ENCODE measurements around the gene CDHR2.

The CDHR2 gene, protein sequence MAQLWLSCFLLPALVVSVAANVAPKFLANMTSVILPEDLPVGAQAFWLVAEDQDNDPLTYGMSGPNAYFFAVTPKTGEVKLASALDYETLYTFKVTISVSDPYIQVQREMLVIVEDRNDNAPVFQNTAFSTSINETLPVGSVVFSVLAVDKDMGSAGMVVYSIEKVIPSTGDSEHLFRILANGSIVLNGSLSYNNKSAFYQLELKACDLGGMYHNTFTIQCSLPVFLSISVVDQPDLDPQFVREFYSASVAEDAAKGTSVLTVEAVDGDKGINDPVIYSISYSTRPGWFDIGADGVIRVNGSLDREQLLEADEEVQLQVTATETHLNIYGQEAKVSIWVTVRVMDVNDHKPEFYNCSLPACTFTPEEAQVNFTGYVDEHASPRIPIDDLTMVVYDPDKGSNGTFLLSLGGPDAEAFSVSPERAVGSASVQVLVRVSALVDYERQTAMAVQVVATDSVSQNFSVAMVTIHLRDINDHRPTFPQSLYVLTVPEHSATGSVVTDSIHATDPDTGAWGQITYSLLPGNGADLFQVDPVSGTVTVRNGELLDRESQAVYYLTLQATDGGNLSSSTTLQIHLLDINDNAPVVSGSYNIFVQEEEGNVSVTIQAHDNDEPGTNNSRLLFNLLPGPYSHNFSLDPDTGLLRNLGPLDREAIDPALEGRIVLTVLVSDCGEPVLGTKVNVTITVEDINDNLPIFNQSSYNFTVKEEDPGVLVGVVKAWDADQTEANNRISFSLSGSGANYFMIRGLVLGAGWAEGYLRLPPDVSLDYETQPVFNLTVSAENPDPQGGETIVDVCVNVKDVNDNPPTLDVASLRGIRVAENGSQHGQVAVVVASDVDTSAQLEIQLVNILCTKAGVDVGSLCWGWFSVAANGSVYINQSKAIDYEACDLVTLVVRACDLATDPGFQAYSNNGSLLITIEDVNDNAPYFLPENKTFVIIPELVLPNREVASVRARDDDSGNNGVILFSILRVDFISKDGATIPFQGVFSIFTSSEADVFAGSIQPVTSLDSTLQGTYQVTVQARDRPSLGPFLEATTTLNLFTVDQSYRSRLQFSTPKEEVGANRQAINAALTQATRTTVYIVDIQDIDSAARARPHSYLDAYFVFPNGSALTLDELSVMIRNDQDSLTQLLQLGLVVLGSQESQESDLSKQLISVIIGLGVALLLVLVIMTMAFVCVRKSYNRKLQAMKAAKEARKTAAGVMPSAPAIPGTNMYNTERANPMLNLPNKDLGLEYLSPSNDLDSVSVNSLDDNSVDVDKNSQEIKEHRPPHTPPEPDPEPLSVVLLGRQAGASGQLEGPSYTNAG (N-terminal part only)

DNA sequence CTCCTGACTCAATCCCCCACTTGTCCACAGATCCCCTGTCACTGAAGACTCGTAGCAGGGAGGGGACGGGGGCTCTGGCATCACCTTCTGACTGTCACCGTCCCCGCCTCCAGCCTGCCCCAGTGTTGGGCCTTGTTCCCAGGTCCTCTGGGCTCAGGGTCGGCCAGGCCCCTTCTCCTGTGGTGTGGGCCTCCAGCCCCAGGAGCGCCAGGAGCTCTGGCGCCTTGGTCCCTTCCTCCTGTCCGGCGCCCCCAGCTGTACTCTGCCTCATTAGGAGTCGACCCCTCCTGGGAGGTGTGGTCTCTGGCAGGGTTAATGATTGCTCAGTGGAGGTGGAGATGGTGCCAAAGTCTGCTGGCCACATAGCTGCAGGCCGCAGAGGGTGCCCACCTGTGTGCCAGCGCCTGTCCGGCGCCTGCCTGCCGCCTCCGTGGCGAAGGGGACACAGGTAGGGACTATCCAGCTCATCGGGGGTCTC is at the start of gene CDHR2:
TSS of gene CDHR2 (plus strand) at position 376 of the 478 bp plus-strand sequence. CDS start 16,011 bp downstream, outside the sequence.
- TF ChIP-seq, protein P1, sequence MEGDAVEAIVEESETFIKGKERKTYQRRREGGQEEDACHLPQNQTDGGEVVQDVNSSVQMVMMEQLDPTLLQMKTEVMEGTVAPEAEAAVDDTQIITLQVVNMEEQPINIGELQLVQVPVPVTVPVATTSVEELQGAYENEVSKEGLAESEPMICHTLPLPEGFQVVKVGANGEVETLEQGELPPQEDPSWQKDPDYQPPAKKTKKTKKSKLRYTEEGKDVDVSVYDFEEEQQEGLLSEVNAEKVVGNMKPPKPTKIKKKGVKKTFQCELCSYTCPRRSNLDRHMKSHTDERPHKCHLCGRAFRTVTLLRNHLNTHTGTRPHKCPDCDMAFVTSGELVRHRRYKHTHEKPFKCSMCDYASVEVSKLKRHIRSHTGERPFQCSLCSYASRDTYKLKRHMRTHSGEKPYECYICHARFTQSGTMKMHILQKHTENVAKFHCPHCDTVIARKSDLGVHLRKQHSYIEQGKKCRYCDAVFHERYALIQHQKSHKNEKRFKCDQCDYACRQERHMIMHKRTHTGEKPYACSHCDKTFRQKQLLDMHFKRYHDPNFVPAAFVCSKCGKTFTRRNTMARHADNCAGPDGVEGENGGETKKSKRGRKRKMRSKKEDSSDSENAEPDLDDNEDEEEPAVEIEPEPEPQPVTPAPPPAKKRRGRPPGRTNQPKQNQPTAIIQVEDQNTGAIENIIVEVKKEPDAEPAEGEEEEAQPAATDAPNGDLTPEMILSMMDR (conservative IDR thresholded peaks at IDR 0.05; ENCODE audit: low read depth, low read length) = no peak
- H2AFZ ChIP-seq (ENCODE audit: low read depth) = no peak within 1 kb of the TSS
- H3K27me3 ChIP-seq (ENCODE audit: insufficient read depth, low read depth) = no peaks in the 10 kb centered on the region
- H3K4me3 ChIP-seq (IDR thresholded peaks at IDR 0.05; ENCODE audit: insufficient read depth, low read depth, low read length) = no peak within 1 kb of the TSS
- H3K27ac ChIP-seq = no peak within 1 kb of the TSS
- peaks cover 5% of the 10 kb centered on the region for H3K4me1 ChIP-seq (ENCODE audit: low read depth, poor library complexity, severe bottlenecking)
- H3K4me2 ChIP-seq = no peak within 1 kb of the TSS
- no peaks in the 10 kb centered on the region for H4K20me1 ChIP-seq (ENCODE audit: insufficient read depth)
- no peak within 1 kb of the TSS for H3K9ac ChIP-seq
- H3K36me3 ChIP-seq (ENCODE audit: insufficient read depth) = no peaks in the 10 kb centered on the region
- H3K79me2 ChIP-seq (ENCODE audit: insufficient read depth, low read depth) = no peaks in the 10 kb centered on the region

DNA sequence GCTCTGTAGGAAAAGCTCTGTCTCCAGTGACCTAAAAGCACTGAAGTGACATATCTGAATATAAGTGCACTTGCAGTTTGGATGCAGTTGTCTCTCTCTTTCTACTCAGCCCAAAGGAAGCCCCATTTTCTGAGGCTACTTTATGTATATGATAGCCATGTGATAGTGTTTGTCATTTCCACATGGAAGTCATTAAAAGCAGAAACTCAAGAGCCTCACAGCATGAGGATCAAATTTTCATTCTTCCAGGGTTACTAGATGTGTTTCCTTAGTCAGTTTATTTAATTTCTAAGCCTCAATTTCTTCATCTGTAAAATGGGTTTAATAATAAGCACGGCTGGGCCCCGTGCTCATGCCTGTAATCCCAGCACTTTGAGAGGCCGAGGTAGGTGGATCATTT is 48.6 kb upstream of the CDHR2 start:
- H3K9ac ChIP-seq = no peak overlapping the region
- no peaks in the 10 kb centered on the region for H3K79me2 ChIP-seq (ENCODE audit: insufficient read depth, low read depth)
- H3K4me1 ChIP-seq (ENCODE audit: low read depth, poor library complexity, severe bottlenecking) = no peaks in the 10 kb centered on the region
- no peak overlapping the region for H3K27ac ChIP-seq
- no peak overlapping the region for H3K4me3 ChIP-seq (IDR thresholded peaks at IDR 0.05; ENCODE audit: insufficient read depth, low read depth, low read length)
- H3K27me3 ChIP-seq (ENCODE audit: insufficient read depth, low read depth) = no peaks in the 10 kb centered on the region
- 0 out of 2 replicates have a peak, but pooled peaks cover 3% of the 10 kb centered on the region for H3K36me3 ChIP-seq (ENCODE audit: insufficient read depth)
- no peaks in the 10 kb centered on the region for H4K20me1 ChIP-seq (ENCODE audit: insufficient read depth)
- H3K4me2 ChIP-seq = no peak overlapping the region
- TF ChIP-seq, protein P1 (conservative IDR thresholded peaks at IDR 0.05; ENCODE audit: low read depth, low read length) = no peak
- H2AFZ ChIP-seq (ENCODE audit: low read depth) = no peak overlapping the region

DNA sequence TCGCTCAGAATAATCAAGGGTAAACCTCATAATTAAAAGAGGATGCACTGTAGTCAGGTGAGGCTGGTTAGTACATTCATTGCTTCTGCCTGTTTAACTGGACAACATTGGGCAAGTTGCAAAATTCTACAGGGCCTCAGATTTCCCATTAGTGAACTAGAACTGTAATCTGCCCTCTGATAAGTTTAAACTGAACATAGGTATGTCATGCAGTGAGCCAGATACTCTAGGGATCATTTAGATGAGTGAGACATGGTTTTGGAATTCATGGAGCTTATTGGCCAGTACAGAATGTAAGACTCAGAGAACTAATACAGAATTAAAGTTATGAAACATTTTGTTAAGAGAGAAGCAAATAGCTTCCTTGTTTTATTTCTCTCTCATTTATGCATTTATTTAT is 47.8 kb upstream of the CDHR2 start:
- no peaks in the 10 kb centered on the region for H3K79me2 ChIP-seq (ENCODE audit: insufficient read depth, low read depth)
- H3K27ac ChIP-seq = no peak overlapping the region
- H4K20me1 ChIP-seq (ENCODE audit: insufficient read depth) = no peaks in the 10 kb centered on the region
- H3K27me3 ChIP-seq (ENCODE audit: insufficient read depth, low read depth) = no peaks in the 10 kb centered on the region
- TF ChIP-seq, protein P1 (conservative IDR thresholded peaks at IDR 0.05; ENCODE audit: low read depth, low read length) = no peak
- H3K36me3 ChIP-seq (ENCODE audit: insufficient read depth) = 0 out of 2 replicates have a peak, but pooled peaks cover 3% of the 10 kb centered on the region
- H3K4me1 ChIP-seq (ENCODE audit: low read depth, poor library complexity, severe bottlenecking) = no peaks in the 10 kb centered on the region
- no peak overlapping the region for H3K4me3 ChIP-seq (IDR thresholded peaks at IDR 0.05; ENCODE audit: insufficient read depth, low read depth, low read length)
- H2AFZ ChIP-seq (ENCODE audit: low read depth) = no peak overlapping the region
- H3K4me2 ChIP-seq = no peak overlapping the region
- no peak overlapping the region for H3K9ac ChIP-seq

DNA sequence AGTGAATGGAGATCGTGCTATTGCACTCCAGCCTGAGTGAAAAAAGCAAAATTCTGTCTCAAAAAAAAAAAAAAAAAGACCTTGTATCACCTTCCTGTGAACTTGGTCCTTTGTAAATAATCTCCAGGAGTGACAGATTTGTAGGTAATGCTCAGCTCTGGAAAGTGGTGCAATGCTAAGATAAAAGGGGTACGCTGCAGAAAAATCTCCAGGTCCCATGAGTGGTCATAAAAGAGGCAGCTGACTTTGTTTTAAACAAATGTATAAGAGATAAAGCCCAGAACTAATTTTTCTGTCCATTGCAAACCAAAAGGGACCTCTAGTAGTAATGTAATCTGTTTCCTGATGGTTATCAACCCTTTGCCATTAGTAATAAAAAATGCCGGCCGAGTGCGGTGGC is 45.6 kb upstream of the CDHR2 start:
- Histone ChIP-seq H2AFZ (ENCODE audit: low read depth) (no peak overlapping the region), H3K36me3 (ENCODE audit: insufficient read depth) (0 out of 2 replicates have a peak, but pooled peaks cover 3% of the 10 kb centered on the region), H4K20me1 (ENCODE audit: insufficient read depth) (no peaks in the 10 kb centered on the region), H3K4me3 (IDR thresholded peaks at IDR 0.05; ENCODE audit: insufficient read depth, low read depth, low read length) (no peak overlapping the region), H3K4me1 (ENCODE audit: low read depth, poor library complexity, severe bottlenecking) (no peaks in the 10 kb centered on the region), H3K9ac (no peak overlapping the region), H3K27ac (no peak overlapping the region), H3K27me3 (ENCODE audit: insufficient read depth, low read depth) (no peaks in the 10 kb centered on the region), H3K4me2 (no peak overlapping the region), H3K79me2 (ENCODE audit: insufficient read depth, low read depth) (no peaks in the 10 kb centered on the region)
- TF ChIP-seq, protein P1 (conservative IDR thresholded peaks at IDR 0.05; ENCODE audit: low read depth, low read length) = no peak

Measured in KMS-11 (cell line).